ENCODE data around the gene CDH23. TPM values are rescaled to one million over a fixed set of nuclear protein-coding genes. Genes with fewer than 3 reads are reported as not detected.

Gene CDH23
- total and polyA plus RNA-seq, 9 of the 15 experiments (the other 6 are each of a cell fraction or from before 2014, with no cell fraction given), result 0.18 to 1.2 (median 0.47) TPM

GRCh38 chr10:71713135-71714030 is 316.7 kb downstream of the CDH23 start (continued):
- TF ChIP-seq AFF4 (CRISPR knock-in tag; IDR thresholded peaks at IDR 0.05), result no peak
- TF ChIP-seq COPS2 (conservative IDR thresholded peaks at IDR 0.05), result no peak
- TF ChIP-seq ZEB2 (IDR thresholded peaks at IDR 0.05), result no peak
- TF ChIP-seq E2F3 (CRISPR knock-in tag; IDR thresholded peaks at IDR 0.05), result no peak
- peak; percentile 64; the same call in 1 of the 2 replicates for TF ChIP-seq ZFX (CRISPR knock-in tag; IDR thresholded peaks at IDR 0.05)
- no peak for TF ChIP-seq PTTG1 (tag; IDR thresholded peaks at IDR 0.05; ENCODE audit: low read depth)
- TF ChIP-seq FOXJ3 (CRISPR knock-in tag; IDR thresholded peaks at IDR 0.05), result no peak
- TF ChIP-seq JUND (IDR thresholded peaks at IDR 0.05; ENCODE audit: borderline replicate concordance, low read depth, low read length), result no peak
- TF ChIP-seq JUND (tag; IDR thresholded peaks at IDR 0.05; ENCODE audit: borderline replicate concordance, low read depth, low read length), result no peak
- TF ChIP-seq RFX1 (IDR thresholded peaks at IDR 0.05), result no peak
- TF ChIP-seq ZNF324 (CRISPR knock-in tag; IDR thresholded peaks at IDR 0.05), result no peak
- no peak for TF ChIP-seq CBFB (CRISPR knock-in tag; IDR thresholded peaks at IDR 0.05)
- TF ChIP-seq HMG20A (CRISPR knock-in tag; conservative IDR thresholded peaks at IDR 0.05), result no peak
- no peak for TF ChIP-seq ZBTB12 (CRISPR knock-in tag; IDR thresholded peaks at IDR 0.05)
- no peak for TF ChIP-seq SNRNP70 (optimal IDR thresholded peaks at IDR 0.05; ENCODE audit: low read depth, low read length)
- no peak for TF ChIP-seq PBX2 (CRISPR knock-in tag; IDR thresholded peaks at IDR 0.05; ENCODE audit: low read depth)
- TF ChIP-seq PBX2 (tag; conservative IDR thresholded peaks at IDR 0.05; ENCODE audit: low read depth), result no peak
- TF ChIP-seq ZNF253 (CRISPR knock-in tag; conservative IDR thresholded peaks at IDR 0.05), result no peak
- no peak for TF ChIP-seq MITF (IDR thresholded peaks at IDR 0.05)
- TF ChIP-seq ZNF140 (CRISPR knock-in tag; IDR thresholded peaks at IDR 0.05), result no peak
